ENCODE measurements around the gene ZNF423.

Gene ZNF423

DNA sequence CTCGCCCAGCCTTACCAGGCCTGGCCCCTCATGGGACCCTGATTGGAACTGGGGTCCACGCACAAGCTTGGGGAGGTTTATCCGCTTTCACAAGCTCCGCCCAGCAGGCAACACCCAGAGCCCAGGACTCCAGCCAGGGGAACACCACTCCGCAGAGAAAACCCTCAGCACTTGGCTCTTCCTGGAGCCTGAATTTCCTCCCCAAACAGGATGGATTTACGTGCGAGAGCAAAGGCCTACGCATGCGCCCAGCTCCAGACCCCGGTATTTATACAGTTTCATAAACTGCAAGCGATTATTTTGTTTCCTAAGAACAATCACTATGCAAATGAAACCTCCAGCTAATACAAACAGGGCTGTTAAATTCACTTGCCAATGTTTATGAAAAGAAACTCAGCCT, 22.8 kb downstream of the ZNF423 start:
- Histone ChIP-seq H3K4me3 (no peak overlapping the region), H3K27ac (peak overlapping the region in 16 of 21 experiments; percentile 8 to 86 (median 74))

DNA sequence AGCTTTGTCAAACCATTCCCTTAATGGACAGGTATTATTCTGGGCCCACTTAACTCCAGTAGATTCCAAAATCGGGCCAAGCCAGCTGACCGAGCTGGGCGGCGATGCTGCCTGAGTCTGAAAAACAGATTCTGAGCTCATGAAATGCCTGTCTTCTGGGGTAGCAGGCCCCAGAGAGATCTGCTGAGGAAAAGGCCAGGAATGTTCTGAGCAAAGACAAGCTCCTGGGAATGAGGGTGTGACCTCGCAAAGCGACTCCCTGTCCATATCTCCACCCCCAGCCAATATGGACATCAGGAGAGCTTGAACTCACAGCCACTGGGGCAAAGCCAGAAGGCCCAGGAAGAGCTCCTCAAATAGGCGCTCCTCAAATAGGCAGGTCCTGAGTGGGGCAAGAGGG, 23.7 kb downstream of the ZNF423 start:
- peak overlapping the region in 10 of 21 experiments; percentile 8 to 86 (median 58) for H3K27ac ChIP-seq
- no peak overlapping the region for H3K4me3 ChIP-seq

DNA sequence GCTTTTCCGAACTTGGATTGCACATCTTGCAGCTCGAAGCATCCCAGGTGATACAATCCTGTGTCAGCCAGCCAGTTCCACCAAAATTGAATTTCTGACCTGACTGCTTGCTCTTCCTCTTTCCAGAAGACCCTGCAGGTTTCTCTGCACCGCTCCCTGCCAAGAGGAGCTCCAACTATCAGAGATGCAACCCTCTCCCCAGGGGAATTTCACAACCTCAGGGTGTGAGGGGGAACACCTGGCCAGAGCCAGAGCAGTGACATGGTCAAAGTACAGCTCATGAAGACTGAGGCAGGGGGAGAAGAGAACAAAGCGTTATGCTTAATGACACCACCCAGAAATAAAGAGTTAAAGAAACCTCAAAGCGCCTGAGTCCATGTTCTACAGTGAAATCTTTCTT, 25.0 kb downstream of the ZNF423 start:
- H3K4me3 ChIP-seq: no peak overlapping the region
- no peak overlapping the region for H3K27ac ChIP-seq

DNA sequence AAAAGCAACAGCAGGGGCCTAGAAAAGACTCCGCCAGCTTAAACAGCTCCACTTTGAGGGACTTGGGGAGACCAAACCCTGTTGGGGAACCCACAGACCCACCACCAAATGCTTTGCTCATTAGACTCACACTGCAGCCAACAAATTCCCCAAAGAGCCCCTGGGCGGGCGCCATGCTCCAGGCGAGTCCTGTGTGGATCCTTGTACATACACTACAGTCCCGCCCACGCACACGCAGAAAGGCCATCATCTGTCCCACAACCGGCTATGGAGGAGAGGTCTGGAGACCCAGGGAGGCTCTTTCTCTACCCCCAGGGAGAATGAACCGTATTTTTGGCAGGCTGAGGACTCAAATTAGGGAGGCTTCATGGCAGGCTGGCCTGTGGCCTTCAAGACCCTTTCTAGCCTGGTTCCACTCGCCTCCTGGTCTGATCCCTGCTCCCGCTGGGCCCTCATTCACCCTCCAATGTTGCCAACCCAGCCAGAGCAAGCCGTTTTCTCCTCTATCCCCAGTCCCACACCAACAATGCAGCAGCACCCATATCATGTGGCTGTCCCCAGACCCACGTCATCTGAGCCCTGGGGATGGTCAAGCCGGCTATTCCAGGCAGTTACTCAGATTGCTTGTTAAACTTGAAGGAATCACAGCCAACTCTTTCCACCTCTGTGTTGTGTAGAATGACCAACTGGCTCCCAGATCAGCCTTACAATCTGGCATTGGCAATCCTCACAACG, 27.2 kb downstream of the ZNF423 start:
- Histone ChIP-seq H3K4me3 (no peak overlapping the region), H3K27ac (peak overlapping the region in 11 of 21 experiments; percentile 3 to 81 (median 33))

DNA sequence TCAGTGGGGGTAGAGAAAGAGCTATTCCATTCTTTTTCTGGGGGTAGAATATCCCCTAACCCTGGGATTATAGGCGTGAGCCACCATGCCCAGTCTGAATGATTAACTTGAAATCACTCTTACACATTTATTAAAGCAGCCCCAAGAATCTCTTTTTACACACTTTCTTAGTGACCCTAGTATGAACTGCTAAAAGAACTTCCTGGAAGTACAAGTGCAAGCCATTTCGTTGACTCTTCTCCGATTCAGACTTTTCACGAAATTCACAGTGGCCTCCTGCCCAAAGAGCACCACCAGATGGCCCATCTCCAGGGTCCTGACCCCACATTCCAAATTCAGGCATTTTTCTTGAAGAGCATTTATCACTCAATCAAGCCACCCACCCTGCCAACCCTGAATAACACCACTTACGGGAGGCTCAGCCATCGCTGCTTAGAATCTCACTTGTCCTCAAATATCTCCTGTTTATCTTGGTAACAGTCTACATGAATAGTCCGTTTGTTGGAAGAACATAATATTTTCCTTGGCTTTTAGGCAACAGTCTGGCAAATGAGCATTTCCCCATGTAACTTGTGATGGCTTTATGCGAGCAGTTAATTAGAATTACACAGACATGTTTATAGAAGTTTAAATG, 28.0 kb downstream of the ZNF423 start:
- H3K27ac ChIP-seq: peak overlapping the region in 7 of 21 experiments; percentile 3 to 76 (median 50)
- no peak overlapping the region for H3K4me3 ChIP-seq

DNA sequence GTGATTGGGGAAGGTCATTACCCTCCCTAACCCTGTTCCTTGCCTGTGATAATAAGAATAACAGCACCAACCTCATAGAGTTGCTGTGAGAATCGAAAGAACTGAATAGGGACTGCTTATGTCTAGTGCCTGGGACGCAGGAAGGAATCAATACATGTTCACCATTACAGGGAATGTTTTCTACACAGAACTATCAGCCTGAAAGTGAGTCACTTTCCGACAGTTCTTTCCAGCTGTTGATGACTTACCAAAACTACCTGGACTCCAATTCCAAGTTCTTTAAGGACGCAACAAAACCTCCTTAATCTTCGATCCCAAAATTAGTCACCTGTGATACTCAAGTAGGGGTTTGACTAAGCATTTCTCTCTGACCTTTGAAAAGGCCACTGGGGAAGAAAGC, 29.4 kb downstream of the ZNF423 start:
- H3K27ac ChIP-seq: peak overlapping the region in 7 of 21 experiments; percentile 0 to 76 (median 39)
- no peak overlapping the region for H3K4me3 ChIP-seq

DNA sequence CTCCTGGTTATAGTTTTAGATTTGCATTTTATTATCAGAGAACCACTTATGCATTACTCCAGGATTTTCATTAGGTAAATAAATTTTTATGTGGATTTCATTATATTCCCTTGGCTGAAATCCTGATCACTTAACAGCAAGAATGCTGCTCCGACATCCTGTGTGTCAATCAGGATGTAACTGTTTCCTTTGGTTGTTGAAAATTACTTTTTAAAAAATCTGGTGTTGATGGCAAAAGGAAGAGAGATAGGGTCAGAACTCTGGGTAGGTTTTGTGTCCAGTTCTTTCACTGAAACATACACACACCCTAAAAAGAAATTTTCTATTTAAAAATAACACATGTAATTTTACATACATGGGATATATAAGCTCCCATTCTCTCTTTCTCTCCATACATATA, 30.9 kb downstream of the ZNF423 start:
- H3K27ac ChIP-seq: peak overlapping the region in 3 of 21 experiments; percentile 3 to 69 (median 45)
- no peak overlapping the region for H3K4me3 ChIP-seq

DNA sequence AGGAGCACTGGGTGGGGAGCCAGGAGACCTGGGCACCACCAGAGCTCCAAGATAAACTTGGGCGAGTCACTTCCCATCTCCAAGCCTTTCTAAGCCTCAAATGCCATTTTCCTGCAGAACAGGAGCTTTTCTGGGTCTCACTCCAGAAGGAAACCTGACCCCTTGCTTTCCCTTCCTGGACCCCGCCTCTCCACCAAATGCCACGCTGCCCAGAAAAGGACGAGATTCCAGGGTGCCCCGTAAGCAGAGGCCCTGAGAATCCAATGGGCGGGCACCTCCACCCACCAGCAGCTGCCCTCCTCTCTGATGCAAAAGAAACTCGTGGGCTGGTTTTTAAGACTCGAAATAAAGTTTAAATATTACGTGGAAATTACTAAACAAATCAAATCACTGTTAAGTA, 31.3 kb downstream of the ZNF423 start:
- no peak overlapping the region for H3K4me3 ChIP-seq

DNA sequence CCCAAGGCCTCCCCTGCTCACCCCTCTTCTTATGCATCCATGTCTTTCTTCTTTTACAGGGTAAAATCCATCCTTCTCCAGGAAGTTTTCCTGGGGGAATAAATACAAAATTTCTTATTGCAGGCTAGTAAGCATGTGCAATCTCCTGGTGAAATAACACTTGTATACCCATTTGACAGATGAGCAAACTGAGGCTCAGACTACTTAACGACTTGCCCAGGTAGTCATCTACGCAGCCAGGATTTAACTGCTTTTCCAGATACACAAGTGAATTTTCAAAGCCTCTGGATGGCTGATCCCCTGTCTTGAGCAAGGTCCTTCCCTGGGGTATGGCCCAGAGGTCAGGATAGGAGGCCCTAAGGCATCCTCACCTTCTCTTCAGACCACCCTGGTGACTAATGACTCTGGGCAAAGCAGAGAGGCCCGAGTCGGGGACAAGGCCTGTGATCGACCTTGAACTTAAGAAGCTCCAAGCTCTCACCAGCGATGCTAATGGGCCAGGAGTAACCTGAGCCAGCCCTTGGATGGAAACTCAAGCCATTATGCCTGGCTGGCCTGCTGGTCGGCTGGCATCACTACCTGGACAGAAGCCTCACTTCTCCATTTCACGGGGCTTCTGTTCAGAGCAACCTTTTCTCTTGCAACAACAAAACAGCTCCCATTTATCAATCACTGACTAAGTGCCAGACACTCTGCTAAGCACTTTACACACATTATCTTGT, 33.1 kb downstream of the ZNF423 start:
- H3K4me3 ChIP-seq: no peak overlapping the region
- no peak overlapping the region for H3K27ac ChIP-seq

More for the DNA sequence above, 31.3 kb downstream of the ZNF423 start:
- peak overlapping the region in 4 of 21 experiments; percentile 3 to 58 (median 28) for H3K27ac ChIP-seq

DNA sequence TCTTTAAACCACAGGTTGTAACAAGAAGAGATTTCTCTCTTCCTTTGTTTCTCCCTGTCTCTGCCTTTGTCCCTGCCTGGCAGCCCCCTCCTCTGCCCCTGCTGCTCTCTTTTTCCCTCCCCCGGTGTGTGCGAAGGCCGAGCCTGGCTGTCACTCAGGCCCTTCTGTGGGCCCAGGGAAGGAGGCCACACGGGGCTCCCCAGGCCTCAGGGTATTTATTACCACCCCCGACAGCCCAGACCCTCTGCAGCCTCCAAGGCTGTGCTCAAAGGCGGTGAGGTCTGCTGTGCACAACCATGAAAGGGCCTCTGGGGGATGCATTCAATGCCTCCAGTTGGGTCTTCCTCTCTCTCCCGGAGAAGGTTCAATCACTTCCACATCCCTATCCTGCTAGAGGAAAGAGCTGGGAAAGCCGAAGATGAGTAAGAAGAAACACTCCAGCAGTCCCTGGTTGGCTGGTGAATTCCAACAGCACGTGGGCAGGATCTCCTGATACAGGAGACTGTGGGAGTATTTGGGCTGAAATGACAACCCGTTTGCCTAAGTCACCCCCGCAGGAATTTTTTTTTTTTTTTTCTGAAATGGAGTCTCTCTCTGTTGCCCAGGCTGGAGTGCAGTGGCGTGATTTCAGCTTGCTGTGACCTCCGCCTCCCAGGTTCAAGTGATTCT, 34.2 kb downstream of the ZNF423 start:
- H3K27ac ChIP-seq: no peak overlapping the region

DNA sequence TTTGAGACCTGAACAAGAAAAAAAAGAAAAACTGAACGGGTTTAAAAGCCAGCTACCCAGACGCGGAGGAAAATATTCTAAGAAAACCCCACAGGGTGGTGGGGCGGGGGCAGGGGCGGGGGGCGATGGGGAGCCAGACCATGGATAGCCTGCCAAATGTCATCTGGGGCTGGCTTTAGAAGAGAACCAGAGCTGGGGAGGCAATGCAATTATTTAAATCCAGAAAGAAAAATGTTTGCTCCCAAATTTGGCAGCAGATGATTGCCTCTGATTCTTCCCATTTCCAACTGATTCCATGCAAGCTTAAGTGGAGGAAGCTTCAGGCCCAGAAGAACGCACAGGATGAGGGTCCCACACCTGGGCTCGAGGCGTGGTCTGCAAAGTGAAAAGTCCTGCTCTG, 34.8 kb downstream of the ZNF423 start:
- H3K4me3 ChIP-seq: no peak overlapping the region
- H3K27ac ChIP-seq: no peak overlapping the region

More for the DNA sequence above, 34.2 kb downstream of the ZNF423 start:
- H3K4me3 ChIP-seq: no peak overlapping the region

DNA sequence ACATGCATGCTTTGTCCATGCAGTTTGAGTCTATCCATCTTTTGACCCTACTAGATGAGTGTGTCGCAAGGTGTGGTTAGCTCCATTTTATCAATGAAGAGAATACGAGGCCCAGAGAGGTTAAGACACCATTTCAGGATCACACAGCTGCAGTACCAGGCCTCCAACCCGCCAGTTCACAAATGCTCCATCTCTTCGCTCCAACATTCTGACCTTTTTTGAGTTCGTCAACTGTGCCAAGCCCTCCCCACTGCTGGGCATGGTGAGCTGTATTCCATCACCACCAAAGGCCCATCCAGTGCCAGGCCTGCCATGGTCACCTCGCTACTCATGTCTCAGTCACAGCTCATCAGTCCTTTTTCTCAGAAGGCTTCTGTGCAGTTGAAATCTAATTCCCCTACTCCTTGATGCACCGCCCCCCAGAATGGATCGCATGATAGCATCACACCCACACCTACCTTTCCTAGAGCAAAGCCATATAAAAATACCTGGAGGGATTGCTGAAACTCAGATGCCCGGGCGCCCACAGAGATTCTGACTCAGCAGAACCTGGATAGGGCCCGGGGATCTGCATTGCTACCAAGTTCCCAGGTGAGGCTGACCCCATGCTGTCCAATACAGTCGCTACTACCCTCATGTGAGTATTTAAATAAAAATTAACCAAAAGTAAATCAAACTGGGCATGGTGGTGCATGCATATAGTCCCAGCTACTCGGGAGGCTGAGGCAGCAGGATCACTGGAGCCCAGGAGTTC, 38.0 kb downstream of the ZNF423 start:
- no peak overlapping the region for H3K27ac ChIP-seq
- no peak overlapping the region for H3K4me3 ChIP-seq

DNA sequence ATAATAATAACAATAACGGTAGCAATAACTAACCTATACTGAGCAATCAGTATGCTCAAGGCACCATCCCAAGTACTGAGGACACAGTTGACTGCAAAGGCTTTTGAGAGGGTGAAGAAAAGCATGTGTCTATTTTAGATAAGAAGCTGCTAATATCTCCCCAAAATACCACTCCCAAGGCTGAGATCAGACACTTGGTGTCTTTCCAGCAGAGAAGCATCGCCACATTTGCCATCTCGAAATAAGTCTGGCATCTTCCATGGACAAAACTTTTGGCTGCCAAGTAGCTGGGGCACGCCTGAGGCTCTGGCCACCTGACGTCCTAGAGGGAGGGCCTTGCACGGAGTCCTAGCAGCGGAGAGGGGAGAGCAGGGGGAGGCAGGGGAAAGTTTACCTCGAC, 39.0 kb downstream of the ZNF423 start:
- H3K27ac ChIP-seq: no peak overlapping the region
- no peak overlapping the region for H3K4me3 ChIP-seq

DNA sequence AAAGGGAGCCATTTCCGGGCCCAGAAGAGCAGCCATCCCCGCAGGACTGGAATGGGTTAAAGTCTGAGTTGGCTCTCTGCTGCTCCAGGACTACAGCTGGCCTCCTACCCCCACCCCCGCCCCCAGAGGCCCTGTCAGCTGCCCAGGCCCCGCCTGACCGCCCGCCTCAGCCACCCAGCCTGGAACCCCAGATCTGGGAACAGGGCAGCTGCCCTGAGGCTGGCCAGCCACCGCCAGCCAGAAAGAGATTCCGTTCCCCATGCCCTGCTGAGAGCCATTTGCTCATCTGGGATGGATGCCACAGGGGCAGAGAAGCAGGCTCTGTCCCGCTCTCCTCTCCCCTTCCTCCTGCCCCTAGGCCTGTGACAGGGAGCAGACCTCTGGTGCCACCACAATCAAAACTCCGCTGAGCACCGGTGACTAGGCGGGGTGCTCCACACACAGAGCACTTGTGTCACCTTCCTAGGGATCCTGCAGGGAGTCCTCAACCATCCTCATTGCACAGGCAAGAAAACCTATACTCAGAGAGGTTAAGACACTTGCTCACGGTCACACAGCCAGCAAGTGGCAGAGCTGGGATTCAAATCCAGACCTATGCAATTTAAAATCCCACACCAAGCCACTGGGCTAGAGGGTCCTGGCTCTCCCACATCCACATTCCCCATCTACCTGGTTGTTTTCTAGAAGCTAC, 44.1 kb downstream of the ZNF423 start:
- Histone ChIP-seq H3K4me3 (no peak overlapping the region), H3K27ac (peak overlapping the region in 1 of 21 experiments; percentile 1)

DNA sequence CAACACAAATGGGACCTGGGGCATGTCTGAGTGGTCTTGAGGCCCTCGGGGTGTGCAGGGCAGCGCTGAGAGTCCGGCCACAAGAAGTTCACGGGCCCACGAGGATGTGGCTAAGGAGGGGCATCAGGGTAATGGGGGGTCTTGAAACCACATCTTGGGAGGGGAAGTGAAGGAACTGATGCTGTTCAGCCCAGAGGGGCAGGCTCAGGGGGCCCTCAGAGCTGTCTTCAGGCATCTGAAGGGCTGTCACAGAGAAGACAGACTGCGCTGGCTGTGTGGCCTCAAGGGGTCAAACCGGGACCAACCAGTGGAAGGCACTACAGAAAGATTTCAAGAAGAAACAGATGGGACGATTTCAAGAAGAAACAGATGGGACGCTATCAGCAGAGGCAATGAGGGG, 45.1 kb downstream of the ZNF423 start:
- no peak overlapping the region for H3K27ac ChIP-seq
- no peak overlapping the region for H3K4me3 ChIP-seq

DNA sequence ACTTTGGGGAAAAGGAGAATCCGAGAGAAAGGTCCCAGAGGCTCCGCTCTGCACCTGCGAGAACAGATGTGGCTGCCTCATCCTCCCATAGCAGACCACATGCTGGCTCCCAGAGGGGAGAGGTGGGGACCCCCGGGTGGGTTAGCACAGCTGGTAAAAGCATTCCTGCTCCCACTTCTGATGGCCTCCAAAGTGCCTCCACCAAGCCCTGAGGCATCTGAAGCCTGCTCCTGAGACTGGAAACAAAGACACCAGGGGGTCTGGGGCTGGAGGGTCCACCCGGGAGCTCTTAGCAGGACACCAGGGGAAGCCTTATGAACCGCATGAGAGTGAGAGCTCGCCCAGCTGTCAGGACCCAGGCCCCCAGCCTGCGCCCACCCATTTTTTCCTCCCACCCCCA, 46.4 kb downstream of the ZNF423 start:
- Histone ChIP-seq H3K4me3 (no peak overlapping the region), H3K27ac (no peak overlapping the region)

DNA sequence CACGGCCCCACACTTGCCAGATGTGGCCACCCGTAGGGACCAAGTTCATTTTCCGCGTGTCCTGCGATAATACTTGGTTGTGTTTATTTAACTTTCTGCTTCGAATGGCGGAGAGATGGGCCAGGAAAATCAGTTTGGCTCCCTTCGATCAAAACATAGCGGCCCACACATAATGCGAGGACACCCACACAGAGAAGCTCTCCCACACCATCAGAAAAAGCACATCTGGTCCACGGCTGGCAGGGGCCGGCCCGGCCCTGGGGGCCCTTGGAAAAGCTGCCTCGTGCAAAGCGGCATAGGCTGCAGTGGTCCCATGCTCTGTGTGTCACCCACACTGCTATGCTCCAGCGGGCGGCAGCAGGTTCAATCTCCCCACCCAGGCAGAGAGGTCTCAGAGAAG, 46.9 kb downstream of the ZNF423 start:
- H3K4me3 ChIP-seq: no peak overlapping the region
- H3K27ac ChIP-seq: no peak overlapping the region

DNA sequence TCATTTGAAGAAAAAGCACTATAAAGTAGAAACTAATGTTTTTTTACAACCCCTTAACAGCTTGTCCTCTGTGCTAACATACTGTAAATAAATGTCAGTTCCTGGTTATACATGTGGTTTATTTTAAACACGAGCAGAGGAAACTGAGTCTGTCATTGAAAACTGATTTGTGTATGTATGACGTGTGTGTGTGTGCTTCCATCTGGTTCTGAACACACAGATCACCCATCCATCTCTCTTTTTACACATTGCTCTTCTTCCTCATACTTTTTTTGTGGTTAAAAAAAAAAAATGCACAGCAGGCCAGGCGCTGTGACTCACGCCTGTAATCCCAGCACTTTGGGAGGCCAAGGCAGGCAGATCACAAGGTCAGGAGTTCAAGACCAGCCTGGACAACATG, 49.5 kb downstream of the ZNF423 start:
- no peak overlapping the region for H3K27ac ChIP-seq
- H3K4me3 ChIP-seq: no peak overlapping the region

DNA sequence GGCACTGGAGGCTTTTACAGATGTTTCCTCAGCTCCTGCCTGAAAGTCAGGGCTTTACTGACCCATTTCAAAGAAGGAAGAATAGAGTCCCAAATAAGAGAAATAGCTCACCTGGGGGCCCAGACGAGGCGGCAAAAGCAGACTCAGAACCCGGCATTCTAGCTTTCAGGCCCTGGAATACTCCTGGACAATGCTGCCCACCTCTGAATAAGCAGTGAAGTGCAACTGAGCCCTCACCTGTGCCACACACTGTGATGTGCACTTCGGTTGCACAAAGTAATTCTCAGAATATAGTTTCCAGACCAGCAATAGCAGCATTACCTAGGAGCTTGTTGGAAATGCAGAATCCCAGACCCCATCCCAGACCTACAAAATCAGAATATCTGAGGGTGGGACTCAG, 54.6 kb downstream of the ZNF423 start:
- no peak overlapping the region for H3K4me3 ChIP-seq
- no peak overlapping the region for H3K27ac ChIP-seq
